ENCODE results near the gene NFIX.

Gene NFIX

GRCh38 chr19:13038306-13039210 is 43.3 kb downstream of the NFIX start:
- no peak for DNase-seq (ENCODE audit: low read depth)

GRCh38 chr19:13039211-13039789 is 44.0 kb downstream of the NFIX start:
- DNase-seq (ENCODE audit: low read depth), result no peak

- no peak for DNase-seq (ENCODE audit: low read depth)
Measured at GRCh38 chr19:13040232-13040947, 45.1 kb downstream of the NFIX start.

- no peak for DNase-seq (ENCODE audit: low read depth)
Measured at GRCh38 chr19:13040948-13041292, 45.6 kb downstream of the NFIX start.

GRCh38 chr19:13042443-13043130 is 47.3 kb downstream of the NFIX start:
- no peak for DNase-seq (ENCODE audit: low read depth)

- no peak for DNase-seq (ENCODE audit: low read depth)
Measured at GRCh38 chr19:13043285-13043684, 48.0 kb downstream of the NFIX start.

GRCh38 chr19:13044231-13044836 is 49.1 kb downstream of the NFIX start:
- DNase-seq (ENCODE audit: low read depth), result no peak

- DNase-seq (ENCODE audit: low read depth), result no peak
Measured at GRCh38 chr19:13045812-13046211, 50.5 kb downstream of the NFIX start.

- DNase-seq (ENCODE audit: low read depth), result no peak
Measured at GRCh38 chr19:13047374-13047773, 52.1 kb downstream of the NFIX start.

GRCh38 chr19:13050274-13050673 is 55.0 kb downstream of the NFIX start:
- DNase-seq (ENCODE audit: low read depth), result no peak

- no peak for DNase-seq (ENCODE audit: low read depth)
Measured at GRCh38 chr19:13051557-13052165, 56.4 kb downstream of the NFIX start.

- DNase-seq (ENCODE audit: low read depth), result no peak
Measured at GRCh38 chr19:13052447-13053175, 57.3 kb downstream of the NFIX start.

GRCh38 chr19:13053238-13053637 is 58.0 kb downstream of the NFIX start:
- no peak for DNase-seq (ENCODE audit: low read depth)

- peak; percentile 92 for DNase-seq (ENCODE audit: low read depth)
Measured at GRCh38 chr19:13053761-13054625, 58.7 kb downstream of the NFIX start.

GRCh38 chr19:13054626-13055212 is 59.4 kb downstream of the NFIX start:
- no peak for DNase-seq (ENCODE audit: low read depth)

GRCh38 chr19:13055213-13056051 is 60.2 kb downstream of the NFIX start:
- DNase-seq (ENCODE audit: low read depth), result peak; percentile 81

GRCh38 chr19:13056052-13056660 is 60.9 kb downstream of the NFIX start:
- no peak for DNase-seq (ENCODE audit: low read depth)

GRCh38 chr19:13057147-13057572 is 61.9 kb downstream of the NFIX start:
- no peak for DNase-seq (ENCODE audit: low read depth)

Measured in GM04503 (cell line).